Thyroid gland (tissue), 4 donors: Measurements from ENCODE around the gene DIMT1. TPM values are rescaled to one million over a fixed set of nuclear protein-coding genes. Genes with fewer than 3 reads are reported as not detected.

Experiments used
- DNase-seq, 2 donors: peaks; one replicate each; pipeline ENCODE4 v3.0.0-alpha.2; 2019
- H3K27ac ChIP-seq, 3 donors: fragments of 200-600 bp; sonication (generic); 1 replicate in 2 of 3; 2 replicates in 1 of 3; pipeline ENCODE4 v1.5.1; 2016 to 2019; ENCODE audit warnings: mild to moderate bottlenecking in 1 of 3, moderate library complexity in 1 of 3
- H3K27me3 ChIP-seq: fragments of 200-600 bp; sonication (generic); one replicate; pipeline ENCODE4 v1.5.1; 2019
- H3K36me3 ChIP-seq, 2 donors: fragments of 200-600 bp; sonication (generic); one replicate each; pipeline ENCODE4 v1.5.1; 2016 to 2019
- H3K4me1 ChIP-seq, 2 donors: fragments of 200-600 bp; sonication (generic); one replicate each; pipeline ENCODE4 v1.5.1; 2017 to 2019
- H3K4me3 ChIP-seq, 3 donors: fragments of 200-600 bp; sonication (generic); replicated peaks in 1 of 3; 1 replicate in 2 of 3; 2 replicates in 1 of 3; pipeline ENCODE4 v1.5.1; 2016; ENCODE audit warnings: mild to moderate bottlenecking in 1 of 3
- H3K9me3 ChIP-seq: fragments of 200-600 bp; sonication (generic); one replicate; pipeline ENCODE4 v1.5.1; 2017
- POLR2A ChIP-seq, 2 donors: fragments of 450-650 bp; IDR thresholded peaks; one replicate each; pipeline ENCODE4 v1.6.1; 2017; ENCODE audit warnings: antibody characterized with exemption in 2 of 2, mild to moderate bottlenecking in 2 of 2, moderate library complexity in 1 of 2
- WGBS, 2 donors: methylation state at CpG; one replicate each; pipeline ENCODE4 v1.1.5; 2017; 5-methylcytosine and 5-hydroxymethylcytosine counted together
- intact Hi-C: fragments of 100-400 bp; cut with DNase I; formaldehyde crosslinking; loops from one replicate; pipeline ENCODE4 v1.15.1; 2023
- total RNA-seq, 4 donors: library from RNA; depleted of rRNA; stranded (reverse); fragments of >200 nt; gene quantifications; one replicate each; pipeline ENCODE4 v1.2.3, GENCODE V29; 2016
- TF ChIP-seq, protein P1 (sequence below), 6 experiments: fragments of 200-600 bp in 3 of 6; fragments of 450-650 bp in 3 of 6; sonication (generic) in 3 of 6; IDR thresholded peaks; one replicate each; pipeline ENCODE4 v1.5.1; 2016 to 2019; ENCODE audit warnings: antibody characterized with exemption in 6 of 6, mild to moderate bottlenecking in 2 of 6, inconsistent platforms in 1 of 6, moderate library complexity in 1 of 6

Gene DIMT1
- total RNA-seq, 4 donors from 2014 or later, result 20.0 to 36.7 (median 22.0) TPM

- H3K36me3 ChIP-seq, result peaks cover 7 to 33% of the 10 kb centered on the region in 2 donors
- no peaks in the 10 kb centered on the region for H3K4me1 ChIP-seq
- WGBS, 2 donors, result 87 to 94% methylated on average over 2 of the region's 2 CpGs
- H3K4me3 ChIP-seq, result no peak overlapping the region
- no peak for TF ChIP-seq POLR2A (IDR thresholded peaks at IDR 0.05)
- TF ChIP-seq, protein P1, sequence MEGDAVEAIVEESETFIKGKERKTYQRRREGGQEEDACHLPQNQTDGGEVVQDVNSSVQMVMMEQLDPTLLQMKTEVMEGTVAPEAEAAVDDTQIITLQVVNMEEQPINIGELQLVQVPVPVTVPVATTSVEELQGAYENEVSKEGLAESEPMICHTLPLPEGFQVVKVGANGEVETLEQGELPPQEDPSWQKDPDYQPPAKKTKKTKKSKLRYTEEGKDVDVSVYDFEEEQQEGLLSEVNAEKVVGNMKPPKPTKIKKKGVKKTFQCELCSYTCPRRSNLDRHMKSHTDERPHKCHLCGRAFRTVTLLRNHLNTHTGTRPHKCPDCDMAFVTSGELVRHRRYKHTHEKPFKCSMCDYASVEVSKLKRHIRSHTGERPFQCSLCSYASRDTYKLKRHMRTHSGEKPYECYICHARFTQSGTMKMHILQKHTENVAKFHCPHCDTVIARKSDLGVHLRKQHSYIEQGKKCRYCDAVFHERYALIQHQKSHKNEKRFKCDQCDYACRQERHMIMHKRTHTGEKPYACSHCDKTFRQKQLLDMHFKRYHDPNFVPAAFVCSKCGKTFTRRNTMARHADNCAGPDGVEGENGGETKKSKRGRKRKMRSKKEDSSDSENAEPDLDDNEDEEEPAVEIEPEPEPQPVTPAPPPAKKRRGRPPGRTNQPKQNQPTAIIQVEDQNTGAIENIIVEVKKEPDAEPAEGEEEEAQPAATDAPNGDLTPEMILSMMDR (IDR thresholded peaks at IDR 0.05), result no peak
- no peak overlapping the region for H3K27ac ChIP-seq
- no peaks in the 10 kb centered on the region for H3K9me3 ChIP-seq
- intact Hi-C loops, result no loop called here
- no peaks in the 10 kb centered on the region for H3K27me3 ChIP-seq
- DNase-seq, result no peak
Measured at GRCh38 chr5:62385816-62386400, 17.8 kb downstream of the DIMT1 start.

- H3K27me3 ChIP-seq, result no peaks in the 10 kb centered on the region
- no peaks in the 10 kb centered on the region for H3K4me1 ChIP-seq
- no peak overlapping the region for H3K27ac ChIP-seq
- no peaks in the 10 kb centered on the region for H3K9me3 ChIP-seq
- peaks cover 7 to 40% of the 10 kb centered on the region in 2 donors for H3K36me3 ChIP-seq
- no peak overlapping the region for H3K4me3 ChIP-seq
- DNase-seq, result no peak
- TF ChIP-seq, protein P1 (IDR thresholded peaks at IDR 0.05), result no peak
- no peak for TF ChIP-seq POLR2A (IDR thresholded peaks at IDR 0.05)
- 86 to 88% methylated on average over 4 of the region's 4 CpGs for WGBS, 2 donors
- intact Hi-C loops, result no loop called here
Measured at GRCh38 chr5:62385131-62385530, 18.6 kb downstream of the DIMT1 start.

GRCh38 chr5:62376064-62376463, 27.6 kb downstream of the DIMT1 start:
- intact Hi-C loops, result no loop called here
- Histone ChIP-seq H3K4me1 (no peaks in the 10 kb centered on the region), H3K27me3 (no peaks in the 10 kb centered on the region), H3K27ac (no peak overlapping the region), H3K9me3 (no peaks in the 10 kb centered on the region), H3K36me3 (peaks cover 0 to 21% of the 10 kb centered on the region in 2 donors), H3K4me3 (no peak overlapping the region)
- TF ChIP-seq, protein P1 (IDR thresholded peaks at IDR 0.05), result no peak
- TF ChIP-seq POLR2A (IDR thresholded peaks at IDR 0.05), result no peak
- 97 to 98% methylated on average over 3 of the region's 3 CpGs for WGBS, 2 donors
- DNase-seq, result no peak

GRCh38 chr5:62375627-62376026, 28.1 kb downstream of the DIMT1 start:
- no peaks in the 10 kb centered on the region for H3K9me3 ChIP-seq
- no peak overlapping the region for H3K27ac ChIP-seq
- no peak for DNase-seq
- intact Hi-C loops, result no loop called here
- H3K27me3 ChIP-seq, result no peaks in the 10 kb centered on the region
- H3K4me3 ChIP-seq, result no peak overlapping the region
- TF ChIP-seq, protein P1 (IDR thresholded peaks at IDR 0.05), result no peak
- no peak for TF ChIP-seq POLR2A (IDR thresholded peaks at IDR 0.05)
- H3K4me1 ChIP-seq, result no peaks in the 10 kb centered on the region
- peaks cover 0 to 17% of the 10 kb centered on the region in 2 donors for H3K36me3 ChIP-seq

DNA sequence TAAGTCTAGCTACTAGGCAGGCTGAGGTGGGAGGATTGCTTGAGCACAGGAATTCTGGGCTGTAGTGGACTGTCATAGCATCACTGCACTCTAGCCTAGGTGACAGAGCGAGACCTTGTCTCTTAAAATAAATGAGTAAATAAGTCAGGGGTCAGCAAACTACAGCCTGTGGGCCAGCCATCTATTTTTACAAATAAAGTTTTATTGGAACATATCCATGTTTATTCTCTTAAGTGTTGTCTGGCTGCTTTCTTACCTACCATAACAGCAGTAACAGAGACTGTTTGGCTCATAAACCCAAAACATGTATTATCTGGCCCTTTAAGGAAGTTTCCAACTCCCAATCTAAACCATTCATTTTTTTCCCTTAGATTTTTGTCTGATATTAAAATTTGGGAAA, 29.6 kb downstream of the DIMT1 start:
- no peak overlapping the region for H3K27ac ChIP-seq
- no peaks in the 10 kb centered on the region for H3K27me3 ChIP-seq
- no peak for DNase-seq
- no peaks in the 10 kb centered on the region for H3K9me3 ChIP-seq
- WGBS, 2 donors, result 94 to 95% methylated on average over 1 of the region's 1 CpG
- H3K4me1 ChIP-seq, result no peaks in the 10 kb centered on the region
- H3K36me3 ChIP-seq, result peaks cover 0 to 6% of the 10 kb centered on the region in 2 donors
- H3K4me3 ChIP-seq, result no peak overlapping the region
- TF ChIP-seq, protein P1 (IDR thresholded peaks at IDR 0.05), result no peak
- no peak for TF ChIP-seq POLR2A (IDR thresholded peaks at IDR 0.05)
- intact Hi-C loops, result no loop called here
